PC-9 (cell line): ENCODE data around the gene FOXP1.

ENCODE experiments used
- CTCF ChIP-seq: fragments of 200-600 bp; sonication (generic); conservative IDR thresholded peaks from 2 replicates; pipeline ENCODE4 v1.6.1; 2017; ENCODE audit warnings: mixed run types, antibody characterized with exemption, mild to moderate bottlenecking, moderate library complexity
- EZH2 ChIP-seq: fragments of 200-600 bp; sonication (generic); IDR thresholded peaks from 2 replicates; pipeline ENCODE4 v1.8.0; 2017; ENCODE audit warnings: antibody characterized with exemption, low read depth

GRCh38 chr3:71499227-71499876, 84.2 kb downstream of the FOXP1 start:
- TF ChIP-seq CTCF (no peak), EZH2 (no peak)
